NCI-H524 treated with DMSO at 0.1 percent for 48 hours (cell line): ENCODE data around the gene CYGB.

ENCODE experiments used
- DNase-seq: peaks from one replicate; lab custom pipeline; 2025; lab: John Stamatoyannopoulos, UW

CYGB gene

DNA sequence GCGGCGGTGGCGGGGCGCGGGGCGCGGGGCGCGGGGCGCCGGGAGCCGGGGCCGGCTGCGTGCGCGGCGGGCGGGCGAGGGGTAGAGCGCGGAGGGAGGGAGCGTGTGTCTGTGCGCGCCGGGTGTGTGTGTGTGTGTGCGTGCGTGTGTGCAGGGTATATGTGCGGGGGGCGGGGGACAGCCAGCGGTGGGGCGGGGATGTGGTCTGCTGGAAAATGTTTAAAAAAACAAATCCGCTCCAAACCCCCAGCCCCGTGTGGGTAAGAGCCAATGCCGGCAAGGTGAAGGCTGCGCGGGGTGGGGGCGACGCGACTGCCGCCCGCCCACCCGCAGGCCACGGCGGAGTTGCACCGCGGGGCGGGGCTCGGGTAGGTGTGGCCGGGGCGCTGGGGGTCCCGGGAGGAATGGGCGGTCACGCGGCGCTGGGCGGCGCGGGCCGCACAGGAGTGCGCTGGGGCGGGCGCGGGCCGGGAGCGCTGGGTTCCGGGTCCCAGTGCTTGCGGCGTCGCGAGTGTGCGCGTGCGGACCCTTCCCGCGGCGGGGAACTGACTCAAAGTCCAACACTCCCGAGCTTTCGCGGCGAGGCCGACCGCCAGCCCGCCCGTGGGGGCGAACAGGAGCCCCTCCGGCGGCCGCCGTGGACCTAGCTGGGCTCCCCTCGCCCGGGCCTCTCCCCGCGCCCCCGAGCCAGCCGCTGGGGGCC, at the start of gene CYGB:
CYGB (minus strand) TSS at position 132 of the 703 bp plus-strand sequence. CDS start 167 bp downstream, outside the sequence.
- no peak for DNase-seq

GRCh38 chr17:76586741-76587487, 49.4 kb upstream of the CYGB start:
- peak; percentile 96 for DNase-seq

GRCh38 chr17:76585649-76586593, 48.4 kb upstream of the CYGB start, which contains the start of gene ST6GALNAC2:
TSS of gene ST6GALNAC2 (minus strand) at chr17:76585860. CDS start at chr17:76585808, 52 bp downstream.
- no peak for DNase-seq

DNA sequence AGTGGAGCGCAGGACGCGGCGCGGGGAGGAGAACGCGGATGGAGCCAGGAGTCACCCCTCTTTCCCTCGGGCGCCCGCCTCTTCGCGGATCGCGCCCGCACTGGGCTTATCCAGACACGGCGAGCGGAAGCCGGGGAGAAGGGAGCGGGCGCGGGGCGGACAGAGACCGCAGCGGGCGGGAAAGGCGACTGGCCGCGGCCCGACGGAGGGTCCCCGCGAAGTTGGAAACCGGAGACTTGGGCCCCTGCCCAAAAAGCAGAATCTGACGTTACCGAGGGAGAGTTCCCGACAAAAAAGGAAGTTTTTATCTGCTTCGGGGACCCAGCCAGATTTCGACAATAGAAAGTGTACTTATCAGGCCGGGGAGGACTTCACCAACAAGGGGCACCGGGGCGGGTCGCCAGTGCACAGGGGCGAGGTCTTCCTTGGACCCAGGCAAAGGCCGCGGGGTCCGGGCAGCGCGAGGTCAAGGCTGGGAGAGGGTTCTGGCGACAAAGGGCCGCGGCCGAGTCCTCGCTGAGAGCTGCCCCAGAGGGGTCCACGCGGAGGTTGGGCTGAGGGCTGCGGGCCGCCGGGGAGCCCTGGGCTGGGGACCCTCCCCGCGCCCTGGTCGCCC, 47.6 kb upstream of the CYGB start:
- no peak for DNase-seq

DNA sequence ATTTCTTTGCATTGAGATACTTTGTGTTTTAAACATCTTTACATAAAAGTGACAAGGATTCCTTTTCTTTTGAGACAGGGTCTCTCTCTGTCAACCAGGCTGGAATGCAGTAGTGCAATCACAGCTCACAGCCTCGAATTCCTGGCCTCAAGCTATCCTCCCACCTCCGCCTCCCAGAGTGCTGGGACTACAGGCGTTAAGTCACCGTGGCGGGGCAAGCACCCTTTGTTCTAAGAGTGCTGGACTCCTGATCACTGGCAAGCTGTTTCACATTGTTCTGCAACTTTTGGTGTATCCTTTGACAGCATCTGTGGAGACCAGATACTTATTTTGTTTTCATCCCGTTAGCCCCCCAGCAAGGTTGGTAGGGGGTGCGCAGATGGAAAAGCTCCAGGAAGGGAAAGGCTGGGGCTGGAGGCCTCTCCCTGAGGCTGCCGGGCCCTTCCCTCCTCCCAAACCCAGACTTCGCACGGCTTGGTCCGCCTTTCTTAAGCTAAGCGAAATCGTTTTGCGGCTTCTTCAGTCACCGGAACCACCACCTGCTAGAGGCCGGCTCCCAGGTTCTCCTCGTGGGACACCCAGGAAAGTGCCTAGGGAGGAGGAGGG, 47.0 kb upstream of the CYGB start:
- no peak for DNase-seq

- DNase-seq: no peak
These were observed 45.2 kb upstream of the CYGB start for GRCh38 chr17:76582660-76583059.

DNA sequence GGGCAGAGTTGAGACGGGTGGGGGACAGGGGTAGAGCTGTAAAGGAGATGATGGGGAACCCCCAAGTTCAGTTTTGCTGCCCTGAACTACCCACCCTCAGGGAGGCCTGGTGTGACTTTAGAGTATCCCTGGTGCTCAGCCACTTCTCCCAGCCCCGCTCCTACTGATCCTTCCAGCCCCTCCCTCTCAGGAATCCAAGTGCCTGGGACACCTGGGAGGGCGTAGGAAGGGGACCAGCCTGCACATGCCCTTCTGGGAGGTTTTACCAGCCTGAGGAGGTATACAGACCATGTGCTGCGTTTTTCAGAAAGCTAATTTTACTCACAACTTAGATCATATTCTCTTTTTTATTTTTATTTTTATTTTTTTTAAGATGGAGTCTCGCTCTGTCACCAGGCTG, 44.0 kb upstream of the CYGB start:
- DNase-seq: no peak

DNA sequence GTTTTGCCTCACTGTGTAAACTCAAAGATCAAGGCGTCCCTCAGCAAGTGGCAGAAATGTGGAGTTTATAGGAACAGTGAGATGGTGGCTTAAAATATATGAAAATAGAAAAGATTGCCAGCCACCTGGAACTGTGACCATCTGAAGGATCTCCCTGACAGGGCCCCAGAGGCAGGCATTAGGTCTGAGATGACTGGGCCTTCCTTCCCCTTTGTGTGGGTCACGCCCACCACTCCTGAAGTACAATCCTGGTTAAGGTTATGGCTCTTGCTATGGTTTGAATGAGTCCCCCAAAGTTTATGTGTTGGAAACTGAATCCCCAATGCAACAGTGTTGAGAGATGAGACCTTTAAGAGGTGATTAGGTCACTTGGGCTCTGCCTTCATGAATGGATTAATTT, 41.8 kb upstream of the CYGB start:
- no peak for DNase-seq

GRCh38 chr17:76578376-76578775, 40.9 kb upstream of the CYGB start:
- DNase-seq: no peak

DNA sequence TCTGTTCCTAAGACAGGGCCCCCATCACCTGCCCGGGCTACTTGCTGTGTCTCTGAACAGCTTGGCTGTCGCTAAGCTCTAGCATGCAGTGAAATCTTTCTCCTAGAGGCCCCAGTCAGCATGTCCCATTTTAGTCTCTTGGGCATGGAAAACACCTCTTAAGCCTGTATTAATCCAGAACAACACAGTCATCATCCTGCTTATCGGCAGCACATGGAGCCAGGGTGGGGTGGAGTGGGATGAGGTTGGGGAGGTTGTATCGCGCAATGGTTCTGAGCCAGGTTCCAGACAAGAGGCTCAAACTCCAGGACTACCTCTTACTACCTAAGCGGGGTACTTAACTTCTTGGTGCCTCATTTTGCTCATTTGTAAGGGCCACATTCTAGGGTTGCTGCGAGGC, 40.4 kb upstream of the CYGB start:
- DNase-seq: no peak

- DNase-seq: no peak
These were observed 38.7 kb upstream of the CYGB start for GRCh38 chr17:76576189-76576588.

DNA sequence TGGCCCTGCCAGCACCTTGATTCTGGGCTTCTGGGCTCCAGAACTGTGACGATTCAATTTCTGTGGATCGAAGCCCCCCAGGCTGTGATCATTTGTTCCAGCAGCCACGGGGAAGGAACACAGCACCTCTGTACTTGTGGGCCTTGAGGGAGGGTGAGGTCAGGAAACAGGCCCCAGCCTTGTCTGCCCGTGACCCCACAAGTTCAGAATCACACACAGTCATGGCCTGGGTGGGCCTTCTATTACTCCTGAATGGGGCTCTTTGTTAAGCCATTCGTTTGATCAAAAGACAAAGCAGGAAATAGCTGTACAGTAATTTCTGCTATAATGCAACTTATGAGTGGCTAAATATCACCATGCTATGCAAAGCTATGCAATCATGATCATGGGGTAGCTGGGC, 38.1 kb upstream of the CYGB start:
- no peak for DNase-seq

DNA sequence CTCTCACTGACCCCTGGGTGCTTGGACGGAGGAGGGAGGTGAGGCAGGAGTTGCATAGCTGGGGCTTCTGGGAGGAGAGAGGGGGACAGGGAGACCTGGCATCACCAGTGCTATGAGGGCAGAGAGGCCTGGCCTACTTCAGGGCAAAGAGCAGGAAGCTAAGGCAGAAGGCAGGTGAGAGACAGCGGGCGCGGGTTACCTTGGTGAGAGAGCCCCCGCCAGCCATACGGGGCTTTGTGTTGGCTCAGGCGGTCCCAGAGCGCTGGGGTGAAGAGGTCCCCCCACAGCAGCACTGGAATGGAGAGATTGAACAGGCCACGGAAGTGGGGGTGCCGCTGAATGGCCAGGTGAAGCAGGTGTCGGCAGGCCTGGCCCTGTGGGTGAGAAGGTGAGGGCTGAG, 36.7 kb upstream of the CYGB start:
- DNase-seq: no peak

DNA sequence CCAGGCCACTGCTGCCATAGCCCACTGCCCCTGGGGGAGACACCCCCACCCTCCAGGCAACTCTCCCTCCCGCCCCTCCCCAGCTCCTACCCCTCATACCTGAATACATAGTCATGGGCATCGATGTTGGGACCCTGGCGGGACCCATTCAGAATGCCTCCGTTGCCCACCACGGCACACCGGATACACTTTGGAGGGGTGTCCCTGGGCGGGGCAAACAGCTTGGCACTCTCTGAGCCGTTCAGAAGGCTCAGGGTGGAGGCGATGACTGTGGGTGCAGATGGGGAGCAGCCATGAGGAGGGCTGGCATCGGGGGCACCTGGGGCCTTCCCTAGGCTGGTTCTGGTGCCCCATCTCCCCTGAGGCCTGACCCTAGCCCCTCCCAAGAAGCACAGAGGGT, 35.6 kb upstream of the CYGB start:
- DNase-seq: no peak

DNA sequence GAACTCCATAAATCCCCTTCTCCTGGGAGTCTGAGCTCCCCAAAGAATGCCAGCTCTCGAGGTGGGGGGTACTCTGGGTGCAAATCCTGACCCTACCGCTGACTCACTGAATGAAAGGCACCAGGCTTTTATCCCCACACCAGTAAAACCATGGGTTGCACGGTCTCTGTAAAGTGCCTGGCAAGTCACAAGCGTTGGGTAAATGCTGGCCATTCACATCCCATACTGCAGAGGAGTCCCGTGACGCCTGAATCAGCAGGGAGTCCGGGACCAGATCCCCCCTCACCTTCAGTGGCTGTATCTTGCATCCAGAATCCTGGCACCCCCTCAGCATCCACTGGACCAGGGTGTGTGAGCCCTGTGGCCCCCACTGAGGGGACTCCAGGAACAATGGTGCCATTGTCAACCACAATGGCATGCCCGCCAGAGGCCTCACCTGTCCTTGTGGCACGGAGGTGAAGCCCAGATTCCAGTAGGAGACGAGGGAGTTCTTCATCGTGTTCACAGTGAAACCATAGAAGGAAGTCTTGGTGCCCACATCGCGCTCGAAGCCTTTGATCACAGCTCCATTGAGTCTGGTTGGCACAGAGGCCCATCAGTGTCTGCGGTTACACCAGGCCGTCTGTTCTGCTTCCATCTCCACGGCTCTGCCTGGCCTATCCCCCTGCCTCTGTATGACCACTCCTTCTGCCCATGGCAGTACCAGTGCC, 34.8 kb upstream of the CYGB start:
- DNase-seq: no peak

- DNase-seq: no peak
These were observed 33.5 kb upstream of the CYGB start for GRCh38 chr17:76570877-76571471.

GRCh38 chr17:76570457-76570856, 32.9 kb upstream of the CYGB start:
- DNase-seq: no peak

DNA sequence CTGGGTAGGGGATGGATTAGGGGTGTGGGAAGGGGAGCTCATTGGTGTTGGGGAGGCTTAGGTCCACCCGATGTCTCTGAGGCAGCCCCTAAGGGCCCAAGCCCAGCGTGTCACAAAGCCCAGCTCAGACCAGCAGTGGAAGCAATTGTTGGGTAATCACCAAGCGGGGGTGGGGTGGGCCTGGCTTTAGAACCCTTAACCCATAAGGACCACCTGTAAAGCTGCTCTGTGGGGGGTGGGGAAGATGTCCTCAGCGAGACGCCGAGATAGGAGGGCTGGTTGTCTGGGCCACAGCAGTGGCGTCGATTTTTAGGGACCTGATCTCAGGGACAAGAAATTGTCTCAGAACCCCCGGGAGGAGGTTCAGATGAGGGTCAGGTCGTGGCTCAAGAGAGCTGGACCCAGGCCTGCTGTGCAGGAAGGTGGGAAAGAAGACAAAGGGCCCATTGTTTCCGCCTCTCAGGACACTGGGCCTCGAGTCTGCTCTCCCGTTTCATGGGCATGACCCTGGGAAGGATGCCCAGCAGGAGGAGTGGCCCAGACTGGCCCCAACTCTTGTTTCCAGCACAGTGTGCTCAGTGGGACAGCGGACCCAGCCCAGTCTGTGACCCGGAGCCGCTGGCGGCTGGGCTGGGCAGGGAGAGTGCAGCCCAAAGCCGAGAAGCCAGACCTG, 32.2 kb upstream of the CYGB start:
- no peak for DNase-seq

DNA sequence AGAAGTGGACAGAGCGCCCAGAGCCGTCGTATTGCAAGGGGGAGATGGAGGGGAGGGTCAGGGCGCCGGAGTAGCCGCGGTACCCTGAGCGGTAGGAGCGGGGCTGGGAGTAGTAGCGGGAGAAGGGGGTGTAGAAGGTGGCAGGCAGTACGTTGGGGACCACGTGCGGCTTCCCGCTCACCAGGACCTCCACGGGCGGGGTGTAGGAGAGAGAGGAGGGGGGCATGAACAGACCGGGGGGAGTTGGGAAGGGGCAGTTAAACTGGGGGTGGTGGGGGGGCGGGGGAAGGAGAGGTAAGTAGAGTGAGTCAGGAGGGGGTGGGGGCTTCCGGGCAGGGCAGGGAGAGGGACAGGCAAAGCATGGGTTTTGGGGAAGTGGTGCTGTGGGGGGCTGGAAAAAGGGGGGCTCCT, 31.3 kb upstream of the CYGB start:
- DNase-seq: no peak
